HG02678 (cell line): ENCODE data around the gene MICAL1.

Source experiments
- ATAC-seq: cut with Tn5 transposase; IDR thresholded peaks from one replicate; pipeline ENCODE4 v1.9.1; 2021; ENCODE audit warnings: mild to moderate bottlenecking, moderate library complexity; ENCODE audit not compliant: unreplicated experiment

Gene MICAL1

GRCh38 chr6:109456111-109456583 is 575 bp upstream of the MICAL1 start:
- ATAC-seq, result no peak

GRCh38 chr6:109454496-109455436 is 806 bp downstream of the MICAL1 start:
- peak; percentile 32 for ATAC-seq

DNA sequence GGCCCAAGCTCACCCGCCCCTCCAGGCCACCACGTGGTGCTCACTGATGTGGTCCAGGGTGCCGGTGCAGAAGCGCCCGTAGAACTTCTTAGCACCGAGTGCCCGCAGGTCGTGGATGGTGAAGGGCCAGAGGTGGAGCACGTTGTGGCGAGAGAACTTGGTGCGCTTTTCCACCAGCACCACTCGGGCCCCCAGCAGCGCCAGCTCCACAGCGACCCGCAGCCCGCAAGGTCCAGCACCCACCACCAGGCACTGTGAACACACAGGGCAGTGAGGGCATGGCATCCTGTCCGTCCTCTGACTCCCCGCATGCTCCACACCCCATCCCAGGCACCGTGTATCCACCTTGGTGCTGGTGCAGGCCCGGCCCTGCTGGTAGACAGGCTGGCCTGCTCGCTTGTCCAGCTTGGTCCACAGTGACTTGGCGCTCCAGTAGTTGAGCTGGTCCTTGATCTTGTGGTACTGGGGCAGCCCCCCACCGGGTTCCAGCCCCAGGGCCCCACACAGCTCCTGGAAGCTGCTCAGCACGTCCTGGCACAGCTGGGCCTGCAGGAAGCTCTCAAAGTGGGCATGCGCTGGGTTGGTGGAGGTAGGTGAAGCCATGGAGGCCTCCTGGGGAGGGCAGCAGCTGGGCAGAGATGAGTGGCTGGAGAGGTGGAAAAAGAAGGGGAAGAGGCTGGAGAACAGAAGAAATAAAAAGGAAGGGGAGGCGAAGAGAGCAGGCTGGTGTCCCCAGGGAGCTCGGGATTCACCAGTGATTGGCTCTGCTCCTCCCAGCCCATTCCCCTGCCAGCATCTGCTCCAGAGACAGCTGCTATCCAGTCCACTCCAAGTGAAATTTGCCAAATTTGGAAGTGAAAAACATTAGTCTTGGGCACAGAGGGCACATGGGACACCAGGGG is 1.7 kb downstream of the MICAL1 start:
- ATAC-seq, result no peak

DNA sequence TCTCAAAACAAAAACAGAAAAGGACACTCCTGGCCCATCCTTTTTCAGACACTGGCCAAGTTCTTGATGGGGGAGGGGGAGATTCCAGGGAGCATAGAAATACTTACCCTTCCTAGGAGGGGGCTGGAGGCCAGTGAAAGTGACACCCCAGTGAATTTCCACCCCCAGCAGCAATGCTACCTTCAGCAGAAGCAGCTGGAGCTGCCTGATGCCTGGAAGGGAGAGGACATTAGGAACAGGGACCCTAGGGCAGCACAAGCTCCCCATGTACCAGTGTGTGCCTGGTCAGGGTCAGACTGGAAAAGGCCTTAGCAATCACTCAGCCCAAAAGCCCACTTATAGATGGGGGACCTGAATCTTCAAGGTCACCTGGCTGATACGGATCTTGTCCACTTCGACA is 2.4 kb downstream of the MICAL1 start:
- no peak for ATAC-seq

DNA sequence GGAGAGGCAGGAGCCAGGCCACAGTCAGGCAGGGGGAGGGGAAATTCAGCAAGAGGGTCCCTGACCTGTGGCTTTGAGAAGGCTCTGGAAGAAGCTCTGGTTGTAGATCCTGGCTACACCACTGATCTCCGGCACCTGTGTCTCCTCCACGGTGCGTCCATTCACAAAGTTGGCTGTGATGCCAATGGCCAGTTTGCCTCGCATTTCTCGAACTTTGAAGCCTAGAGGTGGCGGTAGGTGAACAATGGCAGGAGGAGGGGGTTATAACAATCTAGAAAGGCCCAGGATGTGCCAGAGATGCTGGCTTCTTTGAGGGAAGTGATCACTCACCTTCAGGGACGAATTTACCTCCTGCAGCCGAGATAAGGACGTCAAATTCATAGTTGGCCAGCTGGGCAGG is 3.4 kb downstream of the MICAL1 start:
- no peak for ATAC-seq

GRCh38 chr6:109451376-109451775 is 4.2 kb downstream of the MICAL1 start:
- no peak for ATAC-seq

GRCh38 chr6:109450801-109451200 is 4.8 kb downstream of the MICAL1 start:
- no peak for ATAC-seq

- no peak for ATAC-seq
These were observed 5.5 kb downstream of the MICAL1 start for GRCh38 chr6:109449795-109450673.

GRCh38 chr6:109449064-109449794 is 6.3 kb downstream of the MICAL1 start:
- no peak for ATAC-seq

- ATAC-seq, result no peak
These were observed 7.0 kb downstream of the MICAL1 start for GRCh38 chr6:109448615-109449014.

- ATAC-seq, result no peak
These were observed 7.6 kb downstream of the MICAL1 start for GRCh38 chr6:109447878-109448555.

- ATAC-seq, result no peak
These were observed 8.5 kb downstream of the MICAL1 start for GRCh38 chr6:109447087-109447486.

DNA sequence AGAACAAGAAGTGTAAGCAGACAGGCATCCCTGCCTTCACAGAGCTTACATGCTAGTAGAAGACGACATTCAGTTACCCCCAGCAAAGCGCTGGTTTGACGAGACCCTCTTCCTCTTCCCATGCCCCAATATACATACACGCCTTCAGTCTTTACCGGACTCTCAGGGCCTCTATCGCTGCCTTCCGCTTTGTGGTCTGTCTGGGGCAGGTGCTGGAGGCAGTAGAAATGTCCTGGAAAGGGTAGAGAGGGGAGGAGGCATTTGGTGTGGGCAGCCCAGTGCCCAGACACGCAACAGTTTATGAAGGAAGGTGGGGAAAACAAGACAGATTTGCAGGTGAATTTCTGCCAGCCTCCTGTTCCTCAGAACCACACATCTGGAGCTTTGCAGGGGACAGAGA is 9.0 kb downstream of the MICAL1 start:
- ATAC-seq, result no peak

DNA sequence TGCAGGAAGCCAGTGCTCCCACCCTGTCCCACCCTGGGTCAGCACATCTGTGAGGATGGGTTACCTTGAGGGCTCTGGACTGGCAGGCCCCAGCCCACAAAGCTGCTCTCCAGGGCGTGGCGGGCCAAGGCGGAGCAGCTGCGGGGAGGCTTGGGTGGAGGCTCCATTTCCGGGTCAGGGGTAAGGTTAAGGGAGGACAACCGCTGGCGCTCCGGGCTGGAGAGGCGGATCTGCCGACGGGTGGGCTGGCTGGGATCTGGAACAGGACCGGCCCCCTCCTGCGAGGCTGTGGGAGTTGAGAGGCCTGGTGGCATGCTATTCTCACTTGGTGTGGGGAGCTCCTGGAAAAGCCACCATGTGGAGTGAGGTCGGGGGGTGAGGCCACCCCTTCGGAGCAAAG is 9.5 kb downstream of the MICAL1 start:
- no peak for ATAC-seq

GRCh38 chr6:109445382-109445781 is 10.2 kb downstream of the MICAL1 start:
- ATAC-seq, result no peak

DNA sequence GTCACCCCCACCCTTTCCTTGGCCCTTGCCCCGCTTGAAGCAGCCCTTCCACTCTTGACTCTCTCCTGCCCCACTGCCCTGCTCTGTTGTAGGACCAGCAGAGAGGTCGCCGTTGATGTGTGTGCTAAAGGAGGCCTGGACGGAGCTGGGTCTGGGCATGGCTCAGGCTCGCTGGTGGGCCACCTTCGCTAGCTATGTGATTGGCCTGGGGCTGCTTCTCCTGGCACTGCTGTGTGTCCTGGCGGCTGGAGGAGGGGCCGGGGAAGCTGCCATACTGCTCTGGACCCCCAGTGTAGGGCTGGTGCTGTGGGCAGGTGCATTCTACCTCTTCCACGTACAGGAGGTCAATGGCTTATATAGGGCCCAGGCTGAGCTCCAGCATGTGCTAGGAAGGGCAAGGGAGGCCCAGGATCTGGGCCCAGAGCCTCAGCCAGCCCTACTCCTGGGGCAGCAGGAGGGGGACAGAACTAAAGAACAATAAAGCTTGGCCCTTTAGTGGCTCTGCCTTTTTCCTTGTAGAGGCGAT is 12.1 kb downstream of the MICAL1 start:
- ATAC-seq, result no peak

- no peak for ATAC-seq
These were observed 13.1 kb downstream of the MICAL1 start for GRCh38 chr6:109442393-109442924.

DNA sequence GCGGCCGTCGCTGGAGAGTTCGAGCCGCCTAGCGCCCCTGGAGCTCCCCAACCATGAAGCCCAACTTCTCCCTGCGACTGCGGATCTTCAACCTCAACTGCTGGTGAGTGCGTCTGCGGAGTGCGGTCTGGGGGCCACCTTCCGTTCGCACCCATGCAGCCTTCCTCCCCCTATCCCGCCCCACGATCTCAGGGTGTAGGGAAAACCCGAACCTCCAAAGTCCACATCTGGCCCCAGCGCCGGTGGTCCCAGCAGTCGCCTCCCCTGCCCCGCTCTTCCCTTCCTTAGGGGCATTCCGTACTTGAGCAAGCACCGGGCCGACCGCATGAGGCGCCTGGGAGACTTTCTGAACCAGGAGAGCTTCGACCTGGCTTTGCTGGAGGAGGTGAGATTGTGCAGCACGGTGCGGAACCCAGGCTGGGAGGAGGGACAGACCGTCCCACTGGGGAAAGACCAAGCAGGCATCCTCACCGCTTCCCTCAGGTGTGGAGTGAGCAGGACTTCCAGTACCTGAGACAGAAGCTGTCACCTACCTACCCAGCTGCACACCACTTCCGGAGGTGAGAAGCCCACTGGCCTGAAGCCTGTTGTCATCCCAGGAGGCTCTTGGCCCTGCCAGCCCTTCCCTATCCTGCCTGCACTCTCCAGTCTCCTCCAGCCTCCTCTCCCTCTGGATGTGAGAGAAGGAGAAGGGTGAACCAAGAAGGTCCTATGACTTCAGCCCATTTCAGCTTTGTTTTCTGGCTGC is 14.3 kb downstream of the MICAL1 start:
- ATAC-seq, result peak; percentile 16
